PFSK-1 (cell line): ENCODE data around the gene TMEM169.

Experiments
- POLR2AphosphoS5 ChIP-seq: IDR thresholded peaks from 2 replicates; pipeline ENCODE4 v1.6.1; 2012; ENCODE audit warnings: low read depth, mild to moderate bottlenecking, control low read depth, low read length, moderate library complexity
- SIN3A ChIP-seq: IDR thresholded peaks from 2 replicates; pipeline ENCODE4 v1.6.1; 2012; ENCODE audit warnings: mild to moderate bottlenecking, low read length, moderate library complexity, borderline replicate concordance; ENCODE audit not compliant: insufficient read depth

DNA sequence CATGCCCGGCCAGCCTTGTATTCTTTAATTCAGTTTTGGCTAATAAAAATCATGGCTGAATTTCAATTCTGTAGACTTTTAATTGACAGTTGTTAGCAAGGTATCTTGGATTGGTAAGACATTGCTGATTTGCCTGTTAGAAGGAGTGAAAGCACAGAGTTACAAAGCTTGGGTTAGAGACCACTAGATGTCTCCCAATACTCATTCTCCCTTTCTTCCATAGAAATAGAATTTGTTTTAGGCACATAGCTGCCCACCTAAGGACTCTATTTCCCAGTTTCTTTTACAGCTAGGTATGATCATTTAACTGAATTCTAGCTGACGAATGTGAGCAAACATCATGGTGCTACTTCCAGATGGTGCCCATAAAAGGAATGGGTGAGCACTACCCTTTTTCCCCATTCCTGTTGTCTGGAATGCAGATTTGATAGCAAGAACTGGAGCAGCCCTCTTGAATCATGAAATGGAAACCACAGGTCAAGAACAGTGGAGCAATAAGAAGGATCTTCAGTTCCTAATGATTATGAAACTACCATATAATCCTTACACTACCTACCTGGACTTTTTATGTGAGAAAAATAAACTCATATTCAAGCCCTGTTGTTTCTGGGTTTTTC lies 17.6 kb upstream of the TMEM169 start:
- TF ChIP-seq SIN3A (no peak), POLR2AphosphoS5 (no peak)
